ENCODE results near the gene ABCC9. TPM values are rescaled to one million over a fixed set of nuclear protein-coding genes. Genes with fewer than 3 reads are reported as not detected.
A peak's percentile ranks its signal among the peaks of the same experiment; 100 is the strongest.

ABCC9 gene
- total RNA-seq, 1 donor from 2014 or later = 19.8 TPM

- H3K4me3 ChIP-seq = peak overlapping the region in 1 of 2 donors; percentile 11
- no peak for TF ChIP-seq CTCF (IDR thresholded peaks at IDR 0.05)
- peak overlapping the region; percentile 57 to 60 for H3K27ac ChIP-seq
- intact Hi-C loops (cut with DNase I) = no loop called here
- peaks cover 0 to 1% of the 10 kb centered on the region in 2 donors for H3K9me3 ChIP-seq
- H3K4me1 ChIP-seq = peaks cover 0 to 11% of the 10 kb centered on the region in 2 donors
- no peaks in the 10 kb centered on the region for H3K36me3 ChIP-seq
- H3K27me3 ChIP-seq = no peaks in the 10 kb centered on the region
- DNase-seq (ENCODE audit: low spot score in 2 of 2) = peak in 1 of 2 donors; percentile 73
These were observed 49.4 kb downstream of the ABCC9 start for GRCh38 chr12:21891751-21892217.

GRCh38 chr12:21888276-21888863 lies 52.9 kb downstream of the ABCC9 start:
- H3K4me1 ChIP-seq = peaks cover 0 to 11% of the 10 kb centered on the region in 2 donors
- no peak overlapping the region for H3K4me3 ChIP-seq
- H3K36me3 ChIP-seq = no peaks in the 10 kb centered on the region
- no peak for TF ChIP-seq CTCF (IDR thresholded peaks at IDR 0.05)
- DNase-seq (ENCODE audit: low spot score in 2 of 2) = no peak
- no peaks in the 10 kb centered on the region for H3K27me3 ChIP-seq
- H3K27ac ChIP-seq = no peak overlapping the region
- H3K9me3 ChIP-seq = no peaks in the 10 kb centered on the region
- intact Hi-C loops (cut with DNase I) = no loop called here

GRCh38 chr12:21884936-21885335 lies 56.3 kb downstream of the ABCC9 start:
- Histone ChIP-seq H3K4me3 (no peak overlapping the region), H3K9me3 (no peaks in the 10 kb centered on the region), H3K36me3 (no peaks in the 10 kb centered on the region), H3K27me3 (no peaks in the 10 kb centered on the region), H3K4me1 (no peaks in the 10 kb centered on the region), H3K27ac (no peak overlapping the region)
- intact Hi-C loops (cut with DNase I) = no loop called here
- DNase-seq (ENCODE audit: low spot score in 2 of 2) = no peak
- TF ChIP-seq CTCF (IDR thresholded peaks at IDR 0.05) = no peak

- no peaks in the 10 kb centered on the region for H3K4me1 ChIP-seq
- no peaks in the 10 kb centered on the region for H3K9me3 ChIP-seq
- no peak for TF ChIP-seq CTCF (IDR thresholded peaks at IDR 0.05)
- H3K4me3 ChIP-seq = no peak overlapping the region
- intact Hi-C loops (cut with DNase I) = no loop called here
- no peaks in the 10 kb centered on the region for H3K36me3 ChIP-seq
- H3K27ac ChIP-seq = peak overlapping the region in 1 of 2 donors; percentile 8
- no peak for DNase-seq (ENCODE audit: low spot score in 2 of 2)
- no peaks in the 10 kb centered on the region for H3K27me3 ChIP-seq
These were observed 58.6 kb downstream of the ABCC9 start for GRCh38 chr12:21882635-21883034.

GRCh38 chr12:21881965-21882364 lies 59.3 kb downstream of the ABCC9 start:
- no peak for TF ChIP-seq CTCF (IDR thresholded peaks at IDR 0.05)
- H3K27ac ChIP-seq = peak overlapping the region in 1 of 2 donors; percentile 12
- intact Hi-C loops (cut with DNase I) = no loop called here
- DNase-seq (ENCODE audit: low spot score in 2 of 2) = no peak
- no peaks in the 10 kb centered on the region for H3K9me3 ChIP-seq
- H3K27me3 ChIP-seq = no peaks in the 10 kb centered on the region
- no peak overlapping the region for H3K4me3 ChIP-seq
- H3K4me1 ChIP-seq = no peaks in the 10 kb centered on the region
- no peaks in the 10 kb centered on the region for H3K36me3 ChIP-seq
